SK-N-SH (cell line): ENCODE data around the gene PCSK6. TPM values are rescaled to one million over a fixed set of nuclear protein-coding genes. Genes with fewer than 3 reads are reported as not detected.

Experiments used
- CTCF ChIA-PET: fragments of 300-600, 350-600 bp; formaldehyde crosslinking; extraction: SDS; loops from one replicate; lab custom pipeline; 2021; lab: Yijun Ruan, JAX
- POLR2A ChIA-PET: fragments of 350-600 bp; sonication (Branson Sonifier 250); formaldehyde crosslinking; extraction: SDS; loops from one replicate; lab custom pipeline; 2020; ENCODE audit warnings: antibody characterized with exemption, inconsistent platforms; lab: Yijun Ruan, JAX
- DNase-seq: peaks from one replicate; pipeline ENCODE4 v3.0.0; 2012
- H2AFZ ChIP-seq: fragments of 200-600 bp; sonication (generic); 2 replicates; pipeline ENCODE4 v1.8.1; 2016; ENCODE audit warnings: antibody characterized with exemption, mild to moderate bottlenecking, low read depth
- H3F3A ChIP-seq: fragments of 200-600 bp; sonication (generic); replicated peaks from 2 replicates; pipeline ENCODE3; 2016; ENCODE audit warnings: antibody characterized with exemption, mild to moderate bottlenecking; ENCODE audit not compliant: insufficient read depth
- H3K27ac ChIP-seq, 2 experiments: fragments of 200-500 bp in 1 of 2; fragments of 200-600 bp in 1 of 2; sonication (Bioruptor generic) in 1 of 2; sonication (generic), shearing (Covaris generic) in 1 of 2; 2 replicates each; pipeline versions ENCODE4 v1.5.1 to v1.6.1; 2014 to 2016; ENCODE audit warnings: low read depth in 2 of 2, inconsistent platforms in 1 of 2, low read length in 1 of 2, mild to moderate bottlenecking in 1 of 2, mixed read lengths in 1 of 2
- H3K27me3 ChIP-seq: fragments of 200-600 bp; sonication (generic), shearing (Covaris generic); 2 replicates; pipeline ENCODE4 v1.6.1; 2016; ENCODE audit warnings: mixed run types; ENCODE audit not compliant: insufficient read depth
- H3K36me3 ChIP-seq, 2 experiments: fragments of 200-500 bp in 1 of 2; fragments of 200-600 bp in 1 of 2; sonication (Bioruptor generic) in 1 of 2; sonication (generic) in 1 of 2; replicated peaks in 1 of 2; 2 replicates each; pipeline versions ENCODE3 to v1.5.1; 2014 to 2016; ENCODE audit warnings: low read length in 1 of 2, mild to moderate bottlenecking in 1 of 2; ENCODE audit not compliant: insufficient read depth in 2 of 2, control insufficient read depth in 1 of 2
- H3K4me1 ChIP-seq, 2 experiments: fragments of 200-500 bp in 1 of 2; fragments of 200-600 bp in 1 of 2; sonication (Bioruptor generic) in 1 of 2; sonication (generic), shearing (Covaris generic) in 1 of 2; 2 replicates each; pipeline versions ENCODE4 v1.5.1 to v1.6.1; 2014 to 2016; ENCODE audit warnings: low read depth in 1 of 2, low read length in 1 of 2, mixed run types in 1 of 2; ENCODE audit not compliant: insufficient read depth in 2 of 2, control insufficient read depth in 1 of 2
- H3K4me2 ChIP-seq: fragments of 200-600 bp; sonication (generic), shearing (Covaris generic); 2 replicates; pipeline ENCODE4 v1.6.1; 2017; ENCODE audit warnings: mixed run types
- H3K4me3 ChIP-seq, 2 experiments: fragments of 200-500 bp in 1 of 2; fragments of 200-600 bp in 1 of 2; sonication (Bioruptor generic) in 1 of 2; sonication (generic), shearing (Covaris generic) in 1 of 2; 2 replicates each; pipeline versions ENCODE4 v1.5.1 to v1.8.1; 2014 to 2016; ENCODE audit warnings: low read depth in 2 of 2, inconsistent platforms in 1 of 2, low read length in 1 of 2, mild to moderate bottlenecking in 1 of 2, mixed read lengths in 1 of 2, moderate library complexity in 1 of 2
- H3K79me2 ChIP-seq: fragments of 200-600 bp; sonication (generic); 2 replicates; pipeline ENCODE4 v1.8.1; 2017; ENCODE audit warnings: mild to moderate bottlenecking; ENCODE audit not compliant: insufficient read depth
- H3K9ac ChIP-seq: fragments of 200-600 bp; sonication (generic); 2 replicates; pipeline ENCODE4 v1.6.1; 2017; ENCODE audit warnings: mixed run types
- H3K9me2 ChIP-seq: fragments of 200-600 bp; sonication (generic); 2 replicates; pipeline ENCODE4 v1.6.1; 2017; ENCODE audit warnings: mixed run types
- H3K9me3 ChIP-seq: fragments of 200-600 bp; sonication (generic); 2 replicates; pipeline ENCODE4 v1.6.1; 2017; ENCODE audit warnings: mixed run types, mild to moderate bottlenecking, moderate library complexity
- H4K20me1 ChIP-seq: fragments of 200-600 bp; sonication (generic); 2 replicates; pipeline ENCODE4 v1.6.1; 2017; ENCODE audit warnings: mild to moderate bottlenecking, mixed run types; ENCODE audit not compliant: insufficient read depth
- CHD2 ChIP-seq: fragments of 150-350 bp; IDR thresholded peaks from 2 replicates; pipeline ENCODE4 v1.6.1; 2018; ENCODE audit warnings: low read length; ENCODE audit not compliant: partially characterized antibody
- EP300 ChIP-seq, 2 experiments: IDR thresholded peaks; 2 replicates each; pipeline versions ENCODE4 v1.4.0 to v1.6.1; 2012; ENCODE audit warnings: borderline replicate concordance in 1 of 2, low read depth in 1 of 2, low read length in 1 of 2
- FOXJ3 ChIP-seq: sonication (generic); formaldehyde crosslinking; IDR thresholded peaks from 2 replicates; pipeline ENCODE4 v1.5.1; 2020; ENCODE audit warnings: mild to moderate bottlenecking, missing genetic modification reagents
- GATA2 ChIP-seq: sonication (generic); formaldehyde crosslinking; IDR thresholded peaks from 2 replicates; pipeline ENCODE4 v1.5.0; 2020; ENCODE audit warnings: mild to moderate bottlenecking, missing genetic modification reagents
- IRF3 ChIP-seq: fragments of 150-350 bp; IDR thresholded peaks from 2 replicates; pipeline ENCODE4 v1.6.1; 2016; ENCODE audit warnings: mild to moderate bottlenecking, low read depth, low read length
- JUND ChIP-seq: IDR thresholded peaks from 2 replicates; pipeline ENCODE4 v1.4.0; 2012
- MXI1 ChIP-seq: IDR thresholded peaks from 2 replicates; pipeline ENCODE4 v1.6.1; 2012; ENCODE audit warnings: mild to moderate bottlenecking, low read depth, low read length, improper control_type of control experiment
- POLR2AphosphoS5 ChIP-seq: IDR thresholded peaks from 2 replicates; pipeline ENCODE4 v1.6.1; 2012; ENCODE audit warnings: low read depth, low read length
- RAD21 ChIP-seq: IDR thresholded peaks from 2 replicates; pipeline ENCODE4 v1.6.1; 2012; ENCODE audit warnings: mild to moderate bottlenecking, low read length
- RCOR1 ChIP-seq: fragments of 150-350 bp; IDR thresholded peaks from 2 replicates; pipeline ENCODE4 v1.6.1; 2017; ENCODE audit warnings: antibody characterized with exemption, low read length
- REST ChIP-seq: IDR thresholded peaks from 2 replicates; pipeline ENCODE4 v1.6.1; 2012; ENCODE audit warnings: mild to moderate bottlenecking, low read depth, low read length, moderate library complexity
- SIN3A ChIP-seq: IDR thresholded peaks from 2 replicates; pipeline ENCODE4 v1.6.1; 2012; ENCODE audit warnings: low read depth, mild to moderate bottlenecking, low read length, moderate library complexity, borderline replicate concordance
- TAF1 ChIP-seq: IDR thresholded peaks from 2 replicates; pipeline ENCODE4 v1.6.1; 2012; ENCODE audit warnings: low read depth, mild to moderate bottlenecking, low read length, moderate library complexity, borderline replicate concordance
- TEAD4 ChIP-seq: IDR thresholded peaks from 2 replicates; pipeline ENCODE4 v1.4.0; 2012; ENCODE audit warnings: mild to moderate bottlenecking, borderline replicate concordance; ENCODE audit not compliant: insufficient read depth
- WGBS: methylation state at CpG from one replicate; pipeline ENCODE4 v1.1.6; 2017; ENCODE audit warnings: low lambda C conversion rate; 5-methylcytosine and 5-hydroxymethylcytosine counted together
- polyA plus RNA-seq, 3 experiments: library from polyadenylated mRNA; depleted of rRNA; stranded (reverse); fragments of >200 nt; gene quantifications; 2 replicates each; pipeline ENCODE4 v1.2.3, GENCODE V29; 2012

The PCSK6 gene
- polyA plus RNA-seq, 1 of the 3 experiments (the other 2 are of a cell fraction): 0.03 TPM

GRCh38 chr15:101451266-101451799 is 38.2 kb downstream of the PCSK6 start:
- Histone ChIP-seq H3K27me3 (no peaks in the 10 kb centered on the region), H2AFZ (no peak overlapping the region), H3F3A (no peaks in the 10 kb centered on the region), H3K9me2 (no peaks in the 10 kb centered on the region)
- WGBS: 59% methylated on average over 17 of the region's 19 CpGs
- TF ChIP-seq SIN3A (no peak), GATA2 (CRISPR knock-in tag) (peak; percentile 71), JUND (no peak), EP300 (IDR thresholded peaks at IDR 0.05; ENCODE audit: borderline replicate concordance in 1 of 2, low read depth in 1 of 2, low read length in 1 of 2) (peak in 1 of 2 experiments; percentile 72; a peak in 2 of 4 replicates), RCOR1 (peak; percentile 49; the same call in 1 of the 2 replicates), MXI1 (no peak; the same call in 1 of the 2 replicates), TEAD4 (no peak), CHD2 (peak; percentile 58)
- TF ChIP-seq, all 33 proteins: peak for 4
- POLR2A ChIA-PET: interaction anchor here (0.6 to 1.3 kb wide), 3 partner anchors 133 to 262 kb away, joined by 3 to 6 read pairs (median 4); partner anchors contain the start of gene SNRPA1
- Histone ChIP-seq H3K4me2 (no peak overlapping the region), H3K9ac (no peak overlapping the region), H3K36me3 (no peaks in the 10 kb centered on the region), H4K20me1 (no peaks in the 10 kb centered on the region), H3K79me2 (no peaks in the 10 kb centered on the region), H3K4me1 (peaks cover 0 to 67% of the 10 kb centered on the region in 2 experiments; a peak in 2 of 4 replicates), H3K27ac (peak overlapping the region in 1 of 2 experiments; percentile 81; a peak in 2 of 4 replicates), H3K4me3 (no peak overlapping the region), H3K9me3 (no peaks in the 10 kb centered on the region)
- peak; percentile 80 for DNase-seq
- CTCF ChIA-PET: interaction anchor here (0.8 to 1.1 kb wide), 2 partner anchors 10 to 190 kb away, joined by 3 to 4 read pairs; no protein-coding TSS in a partner anchor

- no peak for DNase-seq
- no peaks in the 10 kb centered on the region for H3K27me3 ChIP-seq
- no peaks in the 10 kb centered on the region for H3K79me2 ChIP-seq
- TF ChIP-seq TAF1 (no peak), REST (no peak), IRF3 (no peak), FOXJ3 (CRISPR knock-in tag) (0 out of 2 replicates have a peak, but pooled peaks have one; percentile 1), MXI1 (no peak), GATA2 (CRISPR knock-in tag) (no peak), RAD21 (no peak), POLR2AphosphoS5 (no peak)
- no peaks in the 10 kb centered on the region for H4K20me1 ChIP-seq
- no peak overlapping the region for H3K9ac ChIP-seq
- no peak overlapping the region for H2AFZ ChIP-seq
- POLR2A ChIA-PET: interaction anchor here (0.6 to 1.3 kb wide), 3 partner anchors 132 to 263 kb away, joined by 3 to 6 read pairs (median 4); partner anchors contain the start of gene SNRPA1
- peaks cover 0 to 60% of the 10 kb centered on the region in 2 experiments; a peak in 2 of 4 replicates for H3K4me1 ChIP-seq
- H3K4me3 ChIP-seq: no peak overlapping the region
- WGBS: 68% methylated on average over 13 of the region's 18 CpGs
- H3K9me3 ChIP-seq: no peaks in the 10 kb centered on the region
- no peaks in the 10 kb centered on the region for H3K9me2 ChIP-seq
- no peak overlapping the region for H3K4me2 ChIP-seq
- CTCF ChIA-PET: interaction anchor here (0.8 to 1.5 kb wide), 3 partner anchors 9 to 191 kb away, joined by 3 to 5 read pairs (median 4); no protein-coding TSS in a partner anchor
- H3F3A ChIP-seq: no peaks in the 10 kb centered on the region
- no peaks in the 10 kb centered on the region for H3K36me3 ChIP-seq
- H3K27ac ChIP-seq: peak overlapping the region in 1 of 2 experiments; percentile 81; a peak in 2 of 4 replicates
Observed at GRCh38 chr15:101450403-101451265, 38.9 kb downstream of the PCSK6 start.
